Upper lobe of right lung (tissue), 1 donor: Measurements from ENCODE around the gene TBL1X. TPM values are rescaled to one million over a fixed set of nuclear protein-coding genes. Genes with fewer than 3 reads are reported as not detected.

ENCODE experiments used
- ATAC-seq: fragments of 200-7000 bp; cut with Tn5 transposase; one replicate; pipeline ENCODE4 v1.9.1; 2020; ENCODE audit warnings: mild to moderate bottlenecking, moderate library complexity
- DNase-seq: peaks from one replicate; pipeline ENCODE4 v3.0.0-alpha.2; 2020
- H3K27ac ChIP-seq: fragments of 200-600 bp; one replicate; pipeline ENCODE4 v1.8.0; 2022
- H3K27me3 ChIP-seq: fragments of 200-600 bp; one replicate; pipeline ENCODE4 v1.8.0; 2022; ENCODE audit warnings: mild to moderate bottlenecking
- H3K36me3 ChIP-seq: fragments of 200-600 bp; one replicate; pipeline ENCODE4 v1.8.0; 2022
- H3K4me1 ChIP-seq: fragments of 200-600 bp; one replicate; pipeline ENCODE4 v1.8.0; 2022
- H3K4me3 ChIP-seq: fragments of 200-600 bp; one replicate; pipeline ENCODE4 v1.8.0; 2022; ENCODE audit warnings: mild to moderate bottlenecking
- H3K9me3 ChIP-seq: fragments of 200-600 bp; one replicate; pipeline ENCODE4 v1.8.0; 2022
- CTCF ChIP-seq: fragments of 200-600 bp; IDR thresholded peaks from one replicate; pipeline ENCODE4 v1.8.0; 2022; ENCODE audit warnings: antibody characterized with exemption
- intact Hi-C: fragments of 100-400 bp; cut with DNase I; formaldehyde crosslinking; loops from one replicate; pipeline ENCODE4 v1.11.0; 2022
- total RNA-seq: library from RNA; stranded (reverse); fragmentation: NEBNext Ultra II Directional; extraction: Animal tissue kit (Norgen Biotek cat#: 25700); gene quantifications from one replicate; pipeline ENCODE4 v1.2.1, GENCODE V29; 2021
- donor health status: DM: no; HTN: yes; CAD: no; lungs with severe emphysema.

The TBL1X gene
- total RNA-seq, 1 donor from 2014 or later: 18.4 TPM

GRCh38 chrX:9681011-9681410, 216.2 kb downstream of the TBL1X start:
- no peak for TF ChIP-seq CTCF
- Histone ChIP-seq H3K36me3 (no peaks in the 10 kb centered on the region), H3K27ac (no peak overlapping the region), H3K27me3 (no peaks in the 10 kb centered on the region), H3K4me1 (no peaks in the 10 kb centered on the region), H3K9me3 (no peaks in the 10 kb centered on the region), H3K4me3 (no peak overlapping the region)
- intact Hi-C loops: no loop called here
- no peak for ATAC-seq
- DNase-seq: no peak

- Histone ChIP-seq H3K9me3 (no peaks in the 10 kb centered on the region), H3K27me3 (no peaks in the 10 kb centered on the region), H3K4me3 (no peak overlapping the region), H3K36me3 (no peaks in the 10 kb centered on the region), H3K4me1 (no peaks in the 10 kb centered on the region), H3K27ac (no peak overlapping the region)
- intact Hi-C loops: no loop called here
- ATAC-seq (no peak), DNase-seq (no peak)
- TF ChIP-seq CTCF: no peak
These were observed 216.6 kb downstream of the TBL1X start for GRCh38 chrX:9681422-9681821.

GRCh38 chrX:9682456-9682855, 217.6 kb downstream of the TBL1X start:
- H3K36me3 ChIP-seq: no peaks in the 10 kb centered on the region
- no peaks in the 10 kb centered on the region for H3K27me3 ChIP-seq
- no peaks in the 10 kb centered on the region for H3K9me3 ChIP-seq
- H3K4me3 ChIP-seq: no peak overlapping the region
- no peaks in the 10 kb centered on the region for H3K4me1 ChIP-seq
- no peak overlapping the region for H3K27ac ChIP-seq
- ATAC-seq: no peak
- DNase-seq: no peak
- intact Hi-C loops: no loop called here
- TF ChIP-seq CTCF: no peak

- ATAC-seq (no peak), DNase-seq (no peak)
- no peak for TF ChIP-seq CTCF
These were observed 218.0 kb downstream of the TBL1X start for GRCh38 chrX:9682861-9683260.

GRCh38 chrX:9683350-9683749, 218.5 kb downstream of the TBL1X start:
- Histone ChIP-seq H3K4me1 (no peaks in the 10 kb centered on the region), H3K36me3 (no peaks in the 10 kb centered on the region), H3K9me3 (no peaks in the 10 kb centered on the region), H3K27ac (no peak overlapping the region), H3K27me3 (no peaks in the 10 kb centered on the region), H3K4me3 (no peak overlapping the region)
- no peak for ATAC-seq
- DNase-seq: no peak
- intact Hi-C loops: no loop called here
- TF ChIP-seq CTCF: no peak

More at GRCh38 chrX:9682861-9683260, 218.0 kb downstream of the TBL1X start:
- H3K4me1 ChIP-seq: no peaks in the 10 kb centered on the region
- no peaks in the 10 kb centered on the region for H3K36me3 ChIP-seq
- intact Hi-C loops: no loop called here
- H3K27ac ChIP-seq: no peak overlapping the region
- H3K4me3 ChIP-seq: no peak overlapping the region
- H3K9me3 ChIP-seq: no peaks in the 10 kb centered on the region
- no peaks in the 10 kb centered on the region for H3K27me3 ChIP-seq

GRCh38 chrX:9687899-9688298, 223.0 kb downstream of the TBL1X start:
- H3K27ac ChIP-seq: no peak overlapping the region
- H3K4me1 ChIP-seq: no peaks in the 10 kb centered on the region
- DNase-seq: no peak
- H3K36me3 ChIP-seq: peaks cover 10% of the 10 kb centered on the region
- no peak overlapping the region for H3K4me3 ChIP-seq
- no peaks in the 10 kb centered on the region for H3K9me3 ChIP-seq
- no peak for TF ChIP-seq CTCF
- no peak for ATAC-seq
- H3K27me3 ChIP-seq: no peaks in the 10 kb centered on the region
- intact Hi-C loops: no loop called here
